GM19025 (cell line): Measurements from ENCODE around the gene CRTC1.
"Not testable (repeated sequence)": the region's sequence is repeated elsewhere in the genome, so short reads cannot be mapped to it uniquely, and the experiment has no call there.

Source experiments
- ATAC-seq: cut with Tn5 transposase; IDR thresholded peaks from one replicate; pipeline ENCODE4 v1.9.1; 2021; ENCODE audit warnings: mild to moderate bottlenecking, low read depth, moderate library complexity; ENCODE audit not compliant: unreplicated experiment

The CRTC1 gene

DNA sequence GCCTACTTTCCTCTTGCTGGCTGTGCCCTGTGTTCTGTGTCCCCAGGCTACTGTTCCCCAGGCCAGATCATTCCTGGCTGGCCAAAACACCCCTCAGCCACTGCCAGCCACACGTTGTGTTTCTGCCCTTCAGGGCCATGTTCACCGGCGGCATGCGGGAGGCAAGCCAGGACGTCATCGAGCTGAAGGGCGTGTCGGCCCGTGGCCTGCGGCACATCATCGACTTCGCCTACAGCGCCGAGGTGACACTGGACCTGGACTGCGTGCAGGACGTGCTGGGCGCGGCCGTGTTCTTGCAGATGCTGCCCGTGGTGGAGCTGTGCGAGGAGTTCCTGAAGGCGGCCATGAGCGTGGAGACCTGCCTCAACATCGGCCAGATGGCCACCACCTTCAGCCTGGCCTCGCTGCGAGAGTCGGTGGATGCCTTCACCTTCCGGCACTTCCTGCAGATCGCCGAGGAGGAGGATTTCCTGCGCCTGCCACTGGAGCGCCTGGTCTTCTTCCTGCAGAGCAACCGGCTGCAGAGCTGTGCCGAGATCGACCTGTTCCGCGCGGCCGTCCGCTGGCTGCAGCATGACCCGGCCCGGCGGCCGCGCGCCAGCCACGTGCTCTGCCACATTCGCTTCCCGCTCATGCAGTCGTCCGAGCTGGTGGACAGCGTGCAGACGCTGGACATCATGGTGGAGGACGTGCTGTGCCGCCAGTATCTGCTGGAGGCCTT is 15.8 kb upstream of the CRTC1 start:
- no peak for ATAC-seq

DNA sequence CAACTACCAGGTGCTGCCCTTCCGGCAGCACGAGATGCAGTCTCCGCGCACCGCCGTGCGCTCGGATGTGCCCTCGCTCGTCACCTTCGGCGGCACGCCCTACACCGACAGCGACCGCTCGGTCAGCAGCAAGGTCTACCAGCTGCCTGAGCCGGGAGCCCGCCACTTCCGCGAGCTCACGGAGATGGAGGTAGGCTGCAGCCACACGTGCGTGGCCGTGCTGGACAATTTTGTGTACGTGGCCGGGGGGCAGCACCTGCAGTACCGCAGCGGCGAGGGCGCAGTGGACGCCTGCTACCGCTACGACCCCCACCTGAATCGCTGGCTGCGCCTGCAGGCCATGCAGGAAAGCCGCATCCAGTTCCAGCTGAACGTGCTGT is 15.2 kb upstream of the CRTC1 start:
- ATAC-seq = no peak

GRCh38 chr19:18668744-18669523 is 14.5 kb upstream of the CRTC1 start:
- ATAC-seq = no peak

- ATAC-seq = no peak
Measured at GRCh38 chr19:18669524-18669817, 14.0 kb upstream of the CRTC1 start.

- ATAC-seq = no peak
Measured at GRCh38 chr19:18669883-18670282, 13.6 kb upstream of the CRTC1 start.

GRCh38 chr19:18670312-18670711 is 13.2 kb upstream of the CRTC1 start:
- ATAC-seq = no peak

GRCh38 chr19:18671303-18672043 is 12.0 kb upstream of the CRTC1 start:
- no peak for ATAC-seq

- no peak for ATAC-seq
Measured at GRCh38 chr19:18672044-18672451, 11.4 kb upstream of the CRTC1 start.

DNA sequence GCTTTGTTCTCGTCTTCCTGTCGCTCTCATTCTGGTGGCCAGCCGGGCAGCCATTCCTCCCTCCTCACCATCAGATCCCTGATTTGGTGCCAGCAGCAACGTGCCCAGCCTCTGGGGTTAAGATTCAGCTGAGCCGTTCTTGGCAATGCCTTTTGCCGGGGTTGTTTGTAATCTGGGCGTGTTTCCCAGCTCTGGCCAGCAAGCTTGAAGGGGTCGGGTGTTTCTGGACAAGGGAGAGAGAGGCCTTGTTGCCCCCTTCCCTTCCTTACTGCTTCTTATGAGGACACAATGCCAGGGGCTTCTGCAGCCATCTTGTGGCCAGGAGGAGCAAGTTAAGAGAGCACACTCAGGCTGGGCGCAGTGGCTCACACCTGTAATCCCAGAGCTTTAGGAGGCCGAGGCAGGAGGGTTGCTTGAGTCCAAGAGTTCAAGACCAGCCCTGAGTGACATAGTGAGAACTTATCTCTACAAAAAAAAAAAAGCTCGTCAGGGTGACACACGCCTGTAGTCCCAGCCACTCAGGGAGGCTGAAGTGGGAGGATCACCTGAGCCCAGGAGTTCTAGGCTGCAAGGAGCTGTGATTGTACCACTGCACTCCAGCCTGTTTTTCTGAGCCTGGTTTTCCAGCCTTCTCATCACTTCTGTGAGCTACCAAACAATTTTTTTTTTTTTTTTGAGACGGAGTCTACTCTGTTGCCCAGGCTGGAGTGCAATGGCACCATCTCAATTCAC is 10.7 kb upstream of the CRTC1 start:
- ATAC-seq = no peak

DNA sequence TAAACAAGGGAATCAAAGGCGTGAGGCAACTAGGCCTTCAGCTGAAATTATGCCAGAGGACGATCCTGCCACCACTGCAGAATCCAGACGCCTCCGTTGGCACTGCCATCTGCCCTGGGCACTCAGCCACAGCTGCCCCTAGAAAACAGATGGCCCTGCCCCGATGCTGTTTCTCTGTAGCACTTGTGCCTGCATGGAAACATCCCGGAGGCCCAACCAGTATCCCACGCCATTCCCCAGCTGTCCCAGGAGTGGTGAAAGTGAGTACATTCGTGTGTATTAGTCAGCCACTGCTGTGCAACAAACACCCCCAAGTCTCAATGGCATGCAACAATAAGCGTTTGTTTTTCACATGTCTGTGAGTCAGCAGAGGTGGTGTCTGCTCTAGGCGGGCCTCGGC is 8.9 kb upstream of the CRTC1 start:
- ATAC-seq = no peak

- ATAC-seq = no peak
Measured at GRCh38 chr19:18675779-18676178, 7.7 kb upstream of the CRTC1 start.

DNA sequence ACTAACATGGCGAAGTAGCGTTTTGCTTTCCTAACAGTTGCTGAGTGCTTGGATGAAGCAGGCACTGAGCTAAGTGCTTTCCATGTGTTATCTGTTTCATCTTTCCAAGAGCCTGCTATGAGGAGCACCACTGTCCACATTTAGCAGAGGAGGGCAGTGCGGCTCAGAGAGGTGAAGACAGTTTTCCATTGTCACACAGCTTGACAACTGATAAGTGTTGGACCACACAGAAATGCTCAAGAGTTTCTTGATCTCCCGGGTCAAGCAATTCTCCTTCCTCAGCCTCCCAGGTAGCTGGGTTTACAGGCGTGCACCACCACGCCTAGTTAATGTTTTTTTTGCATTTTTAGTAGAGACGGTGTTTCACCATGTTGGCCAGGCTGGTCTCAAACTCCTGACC is 6.8 kb upstream of the CRTC1 start:
- no peak for ATAC-seq

- ATAC-seq = no peak
Measured at GRCh38 chr19:18677156-18677555, 6.3 kb upstream of the CRTC1 start.

DNA sequence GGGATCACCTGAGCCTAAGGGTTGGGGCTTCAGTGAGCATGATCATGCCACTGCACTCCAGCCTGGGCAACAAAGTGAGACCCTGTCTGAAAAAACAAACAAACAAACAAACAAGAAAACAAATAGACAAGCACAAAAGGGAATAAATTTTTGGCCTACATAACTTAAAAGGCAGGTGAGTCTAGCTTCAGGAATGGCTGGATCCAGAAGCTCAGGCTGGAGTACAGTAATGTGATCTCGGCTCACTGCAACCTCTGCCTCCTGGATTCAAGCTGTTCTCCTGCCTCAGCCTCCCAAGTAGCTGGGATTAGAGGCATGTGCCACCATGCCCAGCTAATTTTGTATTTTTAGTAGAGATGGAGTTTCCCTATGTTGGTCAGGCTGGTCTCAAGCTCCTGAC is 3.3 kb upstream of the CRTC1 start:
- not testable (repeated sequence) for ATAC-seq

DNA sequence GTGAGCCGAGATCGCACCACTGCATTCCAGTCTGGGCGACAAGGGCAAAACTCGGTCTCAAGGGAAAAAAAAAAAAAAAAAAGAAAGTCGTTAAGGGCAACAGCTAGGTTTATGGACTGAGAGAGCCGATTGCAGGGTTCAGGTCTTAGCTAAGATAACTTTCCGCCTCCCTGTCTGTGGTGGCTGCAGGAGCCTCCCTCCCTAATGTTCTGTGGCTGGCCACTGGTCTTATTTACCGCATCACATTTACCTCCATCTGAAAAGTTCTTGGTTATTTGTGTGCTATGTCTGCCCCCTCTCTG is 722 bp upstream of the CRTC1 start:
- ATAC-seq = no peak

DNA sequence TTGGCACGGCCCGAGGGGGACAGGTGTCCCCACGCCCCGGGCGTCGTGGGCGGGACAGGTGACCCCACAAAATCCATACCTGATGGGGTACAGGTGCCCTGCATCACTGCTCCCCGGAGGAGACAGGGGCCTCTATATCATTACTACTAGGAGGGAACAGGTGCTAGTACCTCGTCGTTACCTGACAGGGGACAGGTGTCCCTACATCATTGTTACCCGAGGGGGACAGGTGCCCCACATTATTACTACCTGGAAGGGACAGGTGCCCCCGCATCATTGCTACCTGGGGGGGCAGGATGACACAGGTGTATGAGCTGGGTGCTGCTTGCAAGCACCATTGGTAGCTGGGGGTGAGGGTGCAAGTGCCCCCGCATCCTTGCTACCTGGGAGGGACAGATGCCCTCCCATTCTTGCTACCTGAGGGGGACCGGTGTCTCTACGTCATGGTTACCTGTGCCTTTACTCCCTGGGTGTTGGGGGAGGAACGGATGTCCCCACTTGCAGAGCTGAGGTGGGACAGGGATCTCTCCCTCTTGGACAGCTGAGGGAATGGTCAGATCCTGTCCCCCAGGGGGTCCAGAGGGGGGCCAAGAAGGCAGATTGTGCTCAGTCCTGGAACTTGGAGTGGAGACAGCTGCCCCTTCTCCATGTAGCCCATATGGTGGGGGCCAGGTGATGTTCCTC is 620 bp downstream of the CRTC1 start:
- no peak for ATAC-seq

- no peak for ATAC-seq
Measured at GRCh38 chr19:18684642-18684993, 1.1 kb downstream of the CRTC1 start.

GRCh38 chr19:18685597-18686190 is 2.2 kb downstream of the CRTC1 start:
- ATAC-seq = no peak

- no peak for ATAC-seq
Measured at GRCh38 chr19:18687740-18688465, 4.4 kb downstream of the CRTC1 start.

- no peak for ATAC-seq
Measured at GRCh38 chr19:18696023-18696422, 12.5 kb downstream of the CRTC1 start.
